Body of pancreas (tissue), 4 donors: Measurements from ENCODE around the gene C2orf42. TPM values are rescaled to one million over a fixed set of nuclear protein-coding genes. Genes with fewer than 3 reads are reported as not detected.

Source experiments
- ATAC-seq: fragments of 150-250 bp; one replicate; pipeline ENCODE4 v1.9.1; 2016
- DNase-seq, 4 donors: peaks; one replicate each; pipeline ENCODE4 v3.0.0-alpha.2; 2019
- H3K27ac ChIP-seq, 4 donors: fragments of 200-600 bp; sonication (generic); 1 replicate in 3 of 4; 2 replicates in 1 of 4; pipeline versions ENCODE4 v1.5.1 to v1.6.1; 2016 to 2019; ENCODE audit warnings: mild to moderate bottlenecking in 1 of 4, mixed read lengths in 1 of 4, moderate library complexity in 1 of 4
- H3K27me3 ChIP-seq, 2 donors: fragments of 200-600 bp; sonication (generic); one replicate each; pipeline ENCODE4 v1.6.0; 2016; ENCODE audit warnings: mild to moderate bottlenecking in 1 of 2
- H3K36me3 ChIP-seq, 2 donors: fragments of 200-600 bp; sonication (generic); replicated peaks in 1 of 2; 2 replicates each; pipeline ENCODE4 v1.5.1; 2016; ENCODE audit warnings: low read depth in 2 of 2; ENCODE audit not compliant: insufficient read depth in 1 of 2
- H3K4me1 ChIP-seq: fragments of 200-600 bp; sonication (generic); one replicate; pipeline ENCODE4 v1.6.0; 2016
- H3K4me3 ChIP-seq, 2 donors: fragments of 200-600 bp; sonication (generic); 1 replicate in 1 of 2; 2 replicates in 1 of 2; pipeline ENCODE4 v1.5.1; 2016 to 2019
- H3K9me3 ChIP-seq, 3 donors: fragments of 200-600 bp; sonication (generic); 1 replicate in 2 of 3; 2 replicates in 1 of 3; pipeline ENCODE4 v1.5.1; 2016
- POLR2A ChIP-seq, 3 donors: fragments of 450-650 bp; IDR thresholded peaks; one replicate each; pipeline ENCODE4 v1.6.1; 2016; ENCODE audit warnings: antibody characterized with exemption in 3 of 3, mild to moderate bottlenecking in 2 of 3
- WGBS, 2 donors: methylation state at CpG; one replicate each; pipeline ENCODE4 v1.1.5; 2017; 5-methylcytosine and 5-hydroxymethylcytosine counted together
- intact Hi-C: fragments of 100-400 bp; cut with DNase I; formaldehyde crosslinking; loops from one replicate; pipeline ENCODE4 v1.15.1; 2023
- total RNA-seq, 2 donors: library from RNA; depleted of rRNA; stranded (reverse); fragments of >200 nt; gene quantifications; one replicate each; pipeline ENCODE4 v1.1.0, GENCODE V29; 2016
- TF ChIP-seq, protein P1 (sequence below), 7 experiments: fragments of 450-650 bp in 4 of 7; fragments of 200-600 bp in 3 of 7; sonication (generic) in 3 of 7; IDR thresholded peaks; one replicate each; pipeline ENCODE4 v1.5.1; 2016 to 2019; ENCODE audit warnings: antibody characterized with exemption in 7 of 7

The C2orf42 gene
- total RNA-seq, 2 donors from 2014 or later, result 6.3 to 7.0 TPM

GRCh38 chr2:70204452-70204851 is 13.6 kb upstream of the C2orf42 start:
- no peak overlapping the region for H3K27ac ChIP-seq
- H3K4me1 ChIP-seq, result peaks cover 11% of the 10 kb centered on the region
- TF ChIP-seq, protein P1, sequence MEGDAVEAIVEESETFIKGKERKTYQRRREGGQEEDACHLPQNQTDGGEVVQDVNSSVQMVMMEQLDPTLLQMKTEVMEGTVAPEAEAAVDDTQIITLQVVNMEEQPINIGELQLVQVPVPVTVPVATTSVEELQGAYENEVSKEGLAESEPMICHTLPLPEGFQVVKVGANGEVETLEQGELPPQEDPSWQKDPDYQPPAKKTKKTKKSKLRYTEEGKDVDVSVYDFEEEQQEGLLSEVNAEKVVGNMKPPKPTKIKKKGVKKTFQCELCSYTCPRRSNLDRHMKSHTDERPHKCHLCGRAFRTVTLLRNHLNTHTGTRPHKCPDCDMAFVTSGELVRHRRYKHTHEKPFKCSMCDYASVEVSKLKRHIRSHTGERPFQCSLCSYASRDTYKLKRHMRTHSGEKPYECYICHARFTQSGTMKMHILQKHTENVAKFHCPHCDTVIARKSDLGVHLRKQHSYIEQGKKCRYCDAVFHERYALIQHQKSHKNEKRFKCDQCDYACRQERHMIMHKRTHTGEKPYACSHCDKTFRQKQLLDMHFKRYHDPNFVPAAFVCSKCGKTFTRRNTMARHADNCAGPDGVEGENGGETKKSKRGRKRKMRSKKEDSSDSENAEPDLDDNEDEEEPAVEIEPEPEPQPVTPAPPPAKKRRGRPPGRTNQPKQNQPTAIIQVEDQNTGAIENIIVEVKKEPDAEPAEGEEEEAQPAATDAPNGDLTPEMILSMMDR (IDR thresholded peaks at IDR 0.05), result no peak
- no peak for TF ChIP-seq POLR2A (IDR thresholded peaks at IDR 0.05)
- no peaks in the 10 kb centered on the region for H3K36me3 ChIP-seq
- no peak overlapping the region for H3K4me3 ChIP-seq
- 83 to 86% methylated on average over 8 of the region's 8 CpGs for WGBS, 2 donors
- H3K9me3 ChIP-seq, result no peaks in the 10 kb centered on the region
- ATAC-seq (no peak), DNase-seq (no peak)
- intact Hi-C loops, result no loop called here
- H3K27me3 ChIP-seq, result no peaks in the 10 kb centered on the region

DNA sequence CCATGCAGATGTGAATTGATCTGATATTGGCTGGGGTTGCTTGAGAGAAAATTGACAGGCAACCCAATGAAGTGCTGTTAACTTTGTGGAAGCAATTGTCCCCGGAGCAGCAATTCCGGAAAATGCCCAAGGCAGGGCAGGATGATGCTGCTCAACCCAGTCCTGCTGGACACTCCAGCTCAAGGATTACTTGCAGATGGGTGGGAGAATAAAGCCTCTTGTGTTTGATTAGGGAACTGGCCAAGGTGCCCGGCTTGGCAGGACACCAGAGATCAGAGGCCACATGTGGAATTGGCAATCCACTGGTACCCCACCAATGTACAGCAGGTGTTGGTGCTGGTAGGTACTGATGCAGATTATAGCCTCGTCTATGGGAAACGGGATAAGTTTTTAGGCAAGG is 12.3 kb upstream of the C2orf42 start:
- no peak overlapping the region for H3K4me3 ChIP-seq
- no peak for TF ChIP-seq POLR2A (IDR thresholded peaks at IDR 0.05)
- TF ChIP-seq, protein P1 (IDR thresholded peaks at IDR 0.05), result no peak
- H3K4me1 ChIP-seq, result peaks cover 11% of the 10 kb centered on the region
- intact Hi-C loops, result no loop called here
- WGBS, 2 donors, result 51 to 64% methylated on average over 5 of the region's 5 CpGs
- H3K27me3 ChIP-seq, result no peaks in the 10 kb centered on the region
- H3K27ac ChIP-seq, result no peak overlapping the region
- peak in 3 of 4 donors; percentile 11 to 48 (median 25) for DNase-seq
- no peaks in the 10 kb centered on the region for H3K9me3 ChIP-seq
- no peaks in the 10 kb centered on the region for H3K36me3 ChIP-seq
- ATAC-seq, result no peak

- ATAC-seq (peak; percentile 60), DNase-seq (peak in 3 of 4 donors; percentile 20 to 37 (median 29))
- Histone ChIP-seq H3K9me3 (no peaks in the 10 kb centered on the region), H3K27me3 (no peaks in the 10 kb centered on the region), H3K36me3 (no peaks in the 10 kb centered on the region), H3K4me3 (no peak overlapping the region), H3K27ac (no peak overlapping the region), H3K4me1 (peaks cover 11% of the 10 kb centered on the region)
- intact Hi-C loops, result no loop called here
- TF ChIP-seq, protein P1 (IDR thresholded peaks at IDR 0.05), result no peak
- TF ChIP-seq POLR2A (IDR thresholded peaks at IDR 0.05), result no peak
- 48 to 53% methylated on average over 9 of the region's 9 CpGs for whole genome bisulfite sequencing, 2 donors
Measured at GRCh38 chr2:70202236-70202806, 11.5 kb upstream of the C2orf42 start.

- Histone ChIP-seq H3K27ac (no peak overlapping the region), H3K4me3 (no peak overlapping the region), H3K4me1 (peaks cover 11% of the 10 kb centered on the region), H3K36me3 (no peaks in the 10 kb centered on the region), H3K9me3 (no peaks in the 10 kb centered on the region), H3K27me3 (no peaks in the 10 kb centered on the region)
- 89 to 93% methylated on average over 6 of the region's 6 CpGs for WGBS, 2 donors
- TF ChIP-seq, protein P1 (IDR thresholded peaks at IDR 0.05), result no peak
- TF ChIP-seq POLR2A (IDR thresholded peaks at IDR 0.05), result no peak
- ATAC-seq (no peak), DNase-seq (no peak)
- intact Hi-C loops, result no loop called here
Measured at GRCh38 chr2:70201831-70202230, 11.0 kb upstream of the C2orf42 start.

- H3K9me3 ChIP-seq, result no peaks in the 10 kb centered on the region
Measured at GRCh38 chr2:70201225-70201768, 10.5 kb upstream of the C2orf42 start.

More at GRCh38 chr2:70201225-70201768, 10.5 kb upstream of the C2orf42 start:
- Histone ChIP-seq H3K36me3 (no peaks in the 10 kb centered on the region), H3K4me1 (peaks cover 11% of the 10 kb centered on the region), H3K27ac (no peak overlapping the region), H3K4me3 (no peak overlapping the region), H3K27me3 (no peaks in the 10 kb centered on the region)
- intact Hi-C loops, result no loop called here
- no peak for DNase-seq
- ATAC-seq, result no peak
- TF ChIP-seq, protein P1 (IDR thresholded peaks at IDR 0.05), result no peak
- no peak for TF ChIP-seq POLR2A (IDR thresholded peaks at IDR 0.05)
- WGBS, 2 donors, result 86 to 87% methylated on average over 3 of the region's 3 CpGs
